Cardiac muscle cell (in vitro differentiated cells and primary cell): ENCODE results near the gene TEX29. TPM values are rescaled to one million over a fixed set of nuclear protein-coding genes. Genes with fewer than 3 reads are reported as not detected.

ENCODE experiments used
- DNase-seq, 2 donors: peaks; one replicate each; pipeline versions ENCODE4 v3.0.0 to v3.0.0-alpha.2; 2010 to 2017; ENCODE audit warnings: low read depth in 1 of 2, low spot score in 1 of 2
- H3K27ac ChIP-seq: fragments of 200-600 bp; sonication (generic); 2 replicates; pipeline ENCODE4 v1.5.1; 2016
- H3K27me3 ChIP-seq: fragments of 200-600 bp; sonication (generic); 2 replicates; pipeline ENCODE4 v1.6.0; 2016; ENCODE audit warnings: control low read depth
- H3K36me3 ChIP-seq: fragments of 200-600 bp; sonication (generic); 2 replicates; pipeline ENCODE4 v1.5.1; 2016; ENCODE audit warnings: control low read depth
- H3K4me1 ChIP-seq: fragments of 200-600 bp; sonication (generic); 2 replicates; pipeline ENCODE4 v1.8.1; 2017; ENCODE audit warnings: low read depth, mild to moderate bottlenecking, mixed run types
- H3K4me3 ChIP-seq: fragments of 200-600 bp; sonication (generic); 2 replicates; pipeline ENCODE4 v1.5.1; 2016; ENCODE audit warnings: mild to moderate bottlenecking
- H3K9me3 ChIP-seq: fragments of 200-600 bp; sonication (generic); 2 replicates; pipeline ENCODE4 v1.5.1; 2017; ENCODE audit warnings: low read depth, mild to moderate bottlenecking, control low read depth
- CTCF ChIP-seq: IDR thresholded peaks from 2 replicates; pipeline ENCODE4 v1.5.1; 2012; ENCODE audit warnings: low read depth, mild to moderate bottlenecking, low read length
- polyA plus RNA-seq: library from polyadenylated mRNA; unstranded; fragments of >200 nt; fragmentation: Nextera tagmentation; extraction: Ambion mirVana; gene quantifications from 2 replicates; pipeline ENCODE4 v1.2.1, GENCODE V29; 2016
- total RNA-seq: library from RNA; depleted of rRNA; stranded (reverse); fragments of >200 nt; gene quantifications from 2 replicates; pipeline ENCODE4 v1.2.3, GENCODE V29; 2016

TEX29 gene
- total and polyA plus RNA-seq, 2 experiments from 2014 or later: not detected

- Histone ChIP-seq H3K27me3 (no peaks in the 10 kb centered on the region), H3K36me3 (peaks cover 27% of the 10 kb centered on the region), H3K27ac (peak overlapping the region; percentile 21), H3K4me3 (no peak overlapping the region), H3K9me3 (no peaks in the 10 kb centered on the region), H3K4me1 (peaks cover 45% of the 10 kb centered on the region)
- no peak for TF ChIP-seq CTCF
- no peak for DNase-seq
Observed at GRCh38 chr13:111278258-111278657, 42.2 kb upstream of the TEX29 start.

- peaks cover 45% of the 10 kb centered on the region for H3K4me1 ChIP-seq
- no peak overlapping the region for H3K4me3 ChIP-seq
- no peaks in the 10 kb centered on the region for H3K27me3 ChIP-seq
- H3K36me3 ChIP-seq: peaks cover 27% of the 10 kb centered on the region
- no peaks in the 10 kb centered on the region for H3K9me3 ChIP-seq
- TF ChIP-seq CTCF: no peak
- H3K27ac ChIP-seq: peak overlapping the region; percentile 21
- DNase-seq: peak in 1 of 2 donors; percentile 35
Observed at GRCh38 chr13:111278743-111279652, 41.4 kb upstream of the TEX29 start.

- no peak overlapping the region for H3K27ac ChIP-seq
- H3K4me1 ChIP-seq: peaks cover 39% of the 10 kb centered on the region
- H3K36me3 ChIP-seq: peaks cover 32% of the 10 kb centered on the region
- no peak for DNase-seq
- TF ChIP-seq CTCF: no peak
- no peaks in the 10 kb centered on the region for H3K9me3 ChIP-seq
- no peak overlapping the region for H3K4me3 ChIP-seq
- H3K27me3 ChIP-seq: no peaks in the 10 kb centered on the region
Observed at GRCh38 chr13:111280226-111280625, 40.2 kb upstream of the TEX29 start.

GRCh38 chr13:111280681-111281585, 39.5 kb upstream of the TEX29 start:
- H3K36me3 ChIP-seq: peaks cover 33% of the 10 kb centered on the region
- H3K27ac ChIP-seq: peak overlapping the region; percentile 66

More at GRCh38 chr13:111280681-111281585, 39.5 kb upstream of the TEX29 start:
- Histone ChIP-seq H3K9me3 (no peaks in the 10 kb centered on the region), H3K4me1 (peaks cover 37% of the 10 kb centered on the region), H3K4me3 (no peak overlapping the region), H3K27me3 (no peaks in the 10 kb centered on the region)
- no peak for TF ChIP-seq CTCF
- DNase-seq: peak in 1 of 2 donors; percentile 81
